ENCODE data around the gene TMEM117.
"Not testable (repeated sequence)": the region's sequence is repeated elsewhere in the genome, so short reads cannot be mapped to it uniquely, and the experiment has no call there.

TMEM117 gene

GRCh38 chr12:44117337-44117736, 281.5 kb downstream of the TMEM117 start:
- no peak for DNase-seq

GRCh38 chr12:44118946-44119345, 283.1 kb downstream of the TMEM117 start:
- DNase-seq, result no peak

GRCh38 chr12:44126806-44127205, 290.9 kb downstream of the TMEM117 start:
- no peak for DNase-seq

- DNase-seq, result no peak
Measured at GRCh38 chr12:44127966-44128710, 292.3 kb downstream of the TMEM117 start.

- no peak for DNase-seq
Measured at GRCh38 chr12:44143175-44143574, 307.3 kb downstream of the TMEM117 start.

- no peak for DNase-seq
Measured at GRCh38 chr12:44148936-44149335, 313.1 kb downstream of the TMEM117 start.

- no peak for DNase-seq
Measured at GRCh38 chr12:44154128-44154527, 318.2 kb downstream of the TMEM117 start.

- DNase-seq, result no peak
Measured at GRCh38 chr12:44155358-44155757, 319.5 kb downstream of the TMEM117 start.

GRCh38 chr12:44157359-44157758, 321.5 kb downstream of the TMEM117 start:
- peak; percentile 1 for DNase-seq

- DNase-seq, result no peak
Measured at GRCh38 chr12:44158746-44159145, 322.9 kb downstream of the TMEM117 start.

- no peak for DNase-seq
Measured at GRCh38 chr12:44159216-44159615, 323.3 kb downstream of the TMEM117 start.

- no peak for DNase-seq
Measured at GRCh38 chr12:44159862-44160261, 324.0 kb downstream of the TMEM117 start.

- no peak for DNase-seq
Measured at GRCh38 chr12:44162961-44163360, 327.1 kb downstream of the TMEM117 start.

- DNase-seq, result no peak
Measured at GRCh38 chr12:44174053-44174452, 338.2 kb downstream of the TMEM117 start.

GRCh38 chr12:44184499-44185206, 348.8 kb downstream of the TMEM117 start:
- peak; percentile 52 for DNase-seq

GRCh38 chr12:44193281-44193680, 357.4 kb downstream of the TMEM117 start:
- no peak for DNase-seq

- not testable (repeated sequence) for DNase-seq
Measured at GRCh38 chr12:44195719-44196118, 359.8 kb downstream of the TMEM117 start.

- DNase-seq, result no peak
Measured at GRCh38 chr12:44206045-44206444, 370.2 kb downstream of the TMEM117 start.

GRCh38 chr12:44217146-44217883, 381.4 kb downstream of the TMEM117 start:
- DNase-seq, result no peak

- DNase-seq, result no peak
Measured at GRCh38 chr12:44223736-44224135, 387.9 kb downstream of the TMEM117 start.

- no peak for DNase-seq
Measured at GRCh38 chr12:44224399-44225148, 388.7 kb downstream of the TMEM117 start.

GRCh38 chr12:44225149-44225510, 389.2 kb downstream of the TMEM117 start:
- no peak for DNase-seq

GRCh38 chr12:44227616-44228015, 391.7 kb downstream of the TMEM117 start:
- no peak for DNase-seq

Data from MV-4-11 (cell line).